NCI-H2196 (cell line): ENCODE data around the gene UCP2.
"Not testable (repeated sequence)": the region's sequence is repeated elsewhere in the genome, so short reads cannot be mapped to it uniquely, and the experiment has no call there.

ENCODE experiments used
- DNase-seq: peaks from one replicate; lab custom pipeline; 2025; ENCODE audit not compliant: unreplicated experiment; lab: John Stamatoyannopoulos, UW

UCP2 gene

DNA sequence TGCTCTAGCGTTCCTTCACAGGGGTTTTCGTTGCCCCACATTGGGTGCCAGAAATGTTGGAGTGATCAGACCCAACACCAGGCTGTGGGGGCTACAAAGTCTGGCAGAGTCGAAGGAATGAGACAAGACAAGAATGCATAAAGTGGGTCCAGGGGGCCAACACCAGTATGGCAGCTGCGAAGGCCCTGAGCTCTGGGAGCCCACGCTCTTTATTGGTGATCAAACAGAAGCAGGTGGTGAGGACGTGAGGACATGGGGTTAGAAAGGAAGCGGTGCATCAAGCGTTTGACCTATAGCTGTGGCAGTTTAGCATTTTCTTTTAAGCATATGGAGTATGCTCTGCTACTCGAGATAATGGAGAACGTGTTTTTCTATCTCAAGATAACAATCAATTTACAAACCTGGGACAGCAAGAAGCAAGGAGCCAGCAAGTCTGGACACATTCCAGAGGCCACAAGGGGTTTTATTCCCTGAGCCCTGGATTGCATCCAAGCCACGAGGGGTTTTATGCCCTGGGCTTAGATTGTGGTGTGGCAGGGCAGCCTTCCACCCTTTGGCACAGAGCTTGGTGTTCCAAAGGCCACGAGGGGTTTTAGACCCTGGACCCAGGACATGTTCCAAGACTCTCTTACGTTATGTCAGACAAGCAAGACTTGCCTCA, 35.7 kb downstream of the UCP2 start:
- DNase-seq, result no peak

GRCh38 chr11:73945396-73945795, 37.2 kb downstream of the UCP2 start:
- no peak for DNase-seq

- no peak for DNase-seq
These were observed 37.7 kb downstream of the UCP2 start for GRCh38 chr11:73944901-73945300.

GRCh38 chr11:73944085-73944484, 38.6 kb downstream of the UCP2 start:
- DNase-seq, result no peak

DNA sequence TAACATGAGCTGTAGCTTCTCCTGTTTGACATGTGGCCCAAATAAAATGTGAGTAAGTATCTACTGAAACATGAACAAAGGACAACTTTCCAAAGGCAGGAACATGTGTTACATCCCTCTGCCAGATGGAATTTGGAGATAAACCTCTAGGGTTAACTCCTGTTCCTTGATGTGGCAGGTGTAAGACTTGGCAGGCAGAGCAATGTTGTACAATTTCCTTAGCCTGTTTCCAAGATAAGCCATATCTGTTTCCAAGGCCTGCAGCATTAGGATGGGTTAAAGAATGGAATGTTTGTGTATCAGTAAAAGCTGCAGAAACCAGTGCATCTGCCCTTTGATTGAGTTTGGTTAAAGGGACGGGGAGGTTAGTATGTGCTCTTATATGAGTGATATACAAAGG, 40.6 kb downstream of the UCP2 start:
- DNase-seq, result no peak

DNA sequence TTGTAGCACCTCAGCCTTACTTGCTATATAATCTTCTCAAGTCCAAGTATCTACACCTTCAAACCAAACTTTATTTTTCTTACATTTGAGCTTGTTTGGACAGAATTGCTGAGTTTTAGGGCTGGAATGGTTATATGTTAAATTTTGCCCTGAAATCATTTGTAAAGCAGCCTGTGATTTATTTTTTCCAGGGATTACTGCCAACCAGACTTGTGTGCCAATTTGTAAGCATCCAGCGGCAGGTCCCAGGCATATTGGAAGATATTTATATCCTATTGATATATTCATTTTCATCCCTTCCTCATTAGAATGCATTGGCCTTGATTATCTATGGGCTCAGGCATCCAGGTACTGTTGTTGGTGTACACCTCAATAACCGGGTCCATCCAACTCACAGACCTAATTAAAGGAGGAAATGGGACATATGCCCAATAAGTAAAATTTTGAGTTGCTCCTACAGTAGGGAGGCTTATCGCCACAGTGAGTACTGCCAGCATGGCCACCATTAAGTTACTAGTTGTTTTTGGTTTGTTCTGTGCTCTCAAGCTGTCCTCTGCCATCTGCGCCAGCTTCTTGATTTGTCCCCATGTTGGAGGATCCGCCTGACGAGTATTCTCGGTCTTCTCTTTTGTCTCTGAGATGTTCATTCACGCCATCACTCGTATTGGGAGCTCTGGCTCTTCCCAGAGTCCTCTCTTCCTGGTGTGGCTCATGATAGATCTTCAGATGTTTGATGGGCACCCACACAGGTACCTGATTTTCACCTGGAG, 41.7 kb downstream of the UCP2 start:
- no peak for DNase-seq

- DNase-seq, result no peak
These were observed 43.5 kb downstream of the UCP2 start for GRCh38 chr11:73939096-73939495.

DNA sequence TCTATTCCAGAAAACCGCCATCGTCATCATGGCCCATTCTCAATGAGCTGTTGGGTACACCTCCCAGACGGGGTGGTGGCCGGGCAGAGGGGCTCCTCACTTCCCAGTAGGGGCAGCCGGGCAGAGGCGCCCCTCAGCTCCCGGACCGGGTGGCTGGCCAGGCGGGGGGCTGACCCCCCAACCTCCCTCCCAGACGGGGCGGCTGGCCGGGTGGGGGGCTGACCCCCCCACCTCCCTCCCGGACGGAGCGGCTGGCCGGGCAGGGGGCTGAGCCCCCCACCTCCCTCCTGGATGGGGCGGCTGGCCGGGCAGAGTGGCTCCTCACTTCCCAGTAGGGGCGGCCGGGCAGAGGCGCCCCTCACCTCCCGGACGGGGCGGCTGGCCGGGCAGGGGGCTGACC, 46.6 kb downstream of the UCP2 start:
- not testable (repeated sequence) for DNase-seq

DNA sequence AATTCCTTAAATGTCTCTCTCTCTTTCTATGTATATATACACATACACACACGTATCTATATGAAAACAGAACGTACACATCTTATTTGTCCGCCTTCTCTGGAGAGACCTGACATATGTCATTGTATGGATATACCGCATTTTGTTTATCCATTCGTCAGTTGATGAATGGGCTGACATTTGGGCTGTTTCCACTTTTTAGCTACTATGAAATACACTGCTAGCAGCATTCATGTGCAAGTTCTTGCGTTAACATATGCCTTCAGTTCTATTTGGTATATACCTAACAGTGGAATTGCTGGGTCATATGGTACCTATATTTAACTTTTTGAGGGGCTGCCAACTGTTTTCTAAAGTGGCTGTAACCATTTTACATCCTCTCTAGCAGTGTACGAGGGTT, 49.9 kb downstream of the UCP2 start:
- no peak for DNase-seq

GRCh38 chr11:73931951-73932350, 50.7 kb downstream of the UCP2 start:
- no peak for DNase-seq

- DNase-seq, result peak; percentile 68
These were observed 51.5 kb downstream of the UCP2 start for GRCh38 chr11:73931039-73931645.

DNA sequence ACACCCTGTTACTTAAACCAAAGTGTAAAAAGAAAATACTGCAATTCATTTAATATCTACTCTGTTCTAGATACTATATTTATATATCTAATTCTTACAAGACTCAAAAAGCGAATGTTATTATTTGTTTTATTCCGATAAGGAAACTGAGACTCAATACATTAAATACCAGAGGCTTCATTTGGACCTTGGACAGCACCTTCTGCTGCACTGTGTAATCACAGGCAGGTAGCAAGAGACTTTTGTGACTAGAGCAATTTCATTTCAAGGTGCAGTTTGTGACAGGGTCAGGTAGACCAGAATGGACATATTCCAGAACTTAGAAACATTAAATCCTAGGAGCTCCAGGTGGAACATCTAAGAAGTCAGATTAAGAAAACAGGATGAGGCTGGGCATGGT, 53.3 kb downstream of the UCP2 start:
- DNase-seq, result no peak
